ENCODE measurements around the gene CSF3R.

Gene CSF3R

GRCh38 chr1:36455386-36455785 lies 27.3 kb downstream of the CSF3R start:
- no peak for DNase-seq

GRCh38 chr1:36453600-36454388 lies 28.9 kb downstream of the CSF3R start:
- no peak for DNase-seq

DNA sequence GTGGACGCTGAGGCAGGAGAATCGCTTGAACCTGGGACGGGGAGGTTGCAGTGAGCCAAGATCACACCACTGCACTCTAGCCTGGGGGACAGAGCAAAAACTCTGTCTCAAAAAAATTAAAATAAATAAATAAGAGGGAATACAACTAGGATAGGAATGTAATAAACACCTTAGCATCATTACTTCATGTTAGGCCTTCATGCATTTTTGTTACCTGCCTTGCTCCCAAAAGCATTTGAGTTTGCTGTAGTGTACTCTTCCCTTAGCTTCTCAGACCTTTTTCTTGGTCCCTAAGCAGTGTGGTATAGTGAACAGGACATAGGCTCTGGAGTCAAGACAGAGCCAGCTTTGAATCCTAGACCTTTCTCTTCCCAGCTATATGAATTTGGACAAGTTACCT lies 29.7 kb downstream of the CSF3R start:
- DNase-seq = no peak

DNA sequence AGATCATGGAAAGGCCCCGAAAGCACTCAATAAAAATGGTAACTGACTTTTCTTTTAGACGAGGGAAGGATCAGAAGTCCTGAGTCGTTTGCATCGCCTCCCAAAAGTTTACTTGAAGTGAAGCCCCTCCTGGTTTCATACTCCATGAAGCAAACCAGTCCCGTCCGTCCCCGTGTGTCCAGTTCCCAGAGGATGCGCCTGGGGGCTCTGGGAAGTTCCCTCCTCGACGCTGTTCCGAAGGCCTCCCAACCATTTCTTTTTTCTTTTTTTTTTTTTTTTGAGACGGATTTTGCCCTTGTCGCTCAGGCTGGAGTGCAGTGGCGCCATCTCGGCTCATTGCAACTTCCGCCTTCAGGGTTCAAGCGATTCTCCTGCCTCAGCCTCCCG lies 31.8 kb downstream of the CSF3R start:
- DNase-seq = no peak

DNA sequence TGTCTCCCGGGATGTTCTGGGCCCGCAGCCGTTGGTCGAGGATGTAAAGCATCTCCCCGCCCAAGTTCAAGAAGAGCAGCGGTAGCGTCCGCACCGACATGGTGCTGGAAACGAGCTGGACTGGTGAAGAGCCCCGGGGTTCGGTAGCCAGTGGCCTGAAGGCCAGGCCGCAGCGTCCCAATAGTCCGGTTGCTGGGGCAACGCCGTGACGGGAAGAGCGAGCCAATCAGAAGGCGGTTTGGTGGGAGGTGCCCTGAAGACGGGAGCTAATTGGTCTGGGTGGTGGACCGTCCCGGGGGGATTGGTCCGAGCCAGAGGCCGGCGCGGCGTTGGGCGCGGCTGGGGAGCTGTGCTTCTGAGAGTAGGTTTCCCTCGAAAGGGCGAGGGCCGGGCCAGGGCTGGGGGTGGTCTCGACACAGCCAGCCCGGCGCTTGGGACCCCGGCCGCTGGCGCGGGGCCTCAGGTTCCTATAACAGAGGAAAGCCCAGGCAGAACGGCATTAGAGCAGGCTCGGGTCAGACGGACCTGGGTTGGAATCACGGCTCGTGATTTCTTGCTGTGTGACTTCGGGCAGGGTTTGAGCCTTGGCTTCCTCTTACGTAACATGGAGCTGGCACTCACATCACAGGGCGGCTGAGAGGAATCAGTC lies 32.3 kb downstream of the CSF3R start, which contains the start of gene OSCP1:
TSS of gene OSCP1 (minus strand) at position 182 of the 649 bp plus-strand sequence. CDS start at position 100, 82 bp downstream.
- DNase-seq = peak; percentile 81 to 94

DNA sequence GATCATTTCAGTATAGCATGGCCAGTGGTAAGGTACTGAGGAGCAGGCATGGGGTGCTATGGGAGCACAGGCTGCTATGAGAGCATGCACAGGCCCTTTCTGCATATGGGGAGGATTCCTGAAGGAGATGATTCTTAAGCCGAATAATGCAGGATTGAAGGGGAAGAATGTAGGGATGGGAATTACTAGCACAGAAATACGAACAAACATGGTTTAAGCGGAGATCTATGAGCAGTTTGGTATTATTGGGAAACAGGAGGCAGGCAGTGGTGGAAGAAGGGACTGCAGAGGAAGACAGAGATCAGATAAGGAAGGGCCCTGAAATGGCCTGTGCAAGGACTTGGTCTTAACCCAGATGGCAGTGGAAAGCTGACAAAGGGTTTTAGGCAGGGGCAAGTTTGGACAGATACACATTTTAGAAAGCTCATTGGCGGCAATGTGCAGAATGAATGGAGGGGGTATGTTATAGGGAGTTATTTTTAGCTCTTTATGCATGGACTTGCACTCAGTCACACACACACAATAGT lies 34.1 kb downstream of the CSF3R start:
- DNase-seq = peak; percentile 8 to 41

- DNase-seq = no peak
These were observed 35.3 kb downstream of the CSF3R start for GRCh38 chr1:36447450-36447849.

- DNase-seq = no peak
These were observed 36.0 kb downstream of the CSF3R start for GRCh38 chr1:36446746-36447145.

- DNase-seq = peak; percentile 8 to 69
These were observed 36.4 kb downstream of the CSF3R start for GRCh38 chr1:36446271-36446670.

- DNase-seq = no peak
These were observed 39.4 kb downstream of the CSF3R start for GRCh38 chr1:36443297-36443696.

- no peak for DNase-seq
These were observed 40.4 kb downstream of the CSF3R start for GRCh38 chr1:36442337-36442736.

DNA sequence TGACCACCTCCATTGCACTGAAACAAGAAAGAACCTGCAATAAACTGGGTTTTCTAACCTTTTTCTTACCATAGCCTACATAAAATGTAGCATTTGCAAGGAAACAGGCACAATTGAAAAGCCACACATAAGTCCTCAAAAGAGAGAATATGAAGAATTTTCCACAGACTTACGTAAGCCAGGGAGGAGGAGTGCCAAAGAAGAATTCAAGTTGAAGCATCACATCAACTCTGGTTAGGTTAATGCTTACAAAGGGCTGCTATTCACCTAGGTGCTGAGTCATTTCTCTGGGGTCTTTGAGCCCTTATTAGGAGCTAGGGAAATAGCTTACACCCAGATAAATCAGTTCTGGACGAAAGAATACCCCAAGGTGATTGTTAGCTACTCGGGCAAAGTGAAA lies 42.1 kb downstream of the CSF3R start:
- DNase-seq = no peak

- no peak for DNase-seq
These were observed 42.7 kb downstream of the CSF3R start for GRCh38 chr1:36440044-36440443.

DNA sequence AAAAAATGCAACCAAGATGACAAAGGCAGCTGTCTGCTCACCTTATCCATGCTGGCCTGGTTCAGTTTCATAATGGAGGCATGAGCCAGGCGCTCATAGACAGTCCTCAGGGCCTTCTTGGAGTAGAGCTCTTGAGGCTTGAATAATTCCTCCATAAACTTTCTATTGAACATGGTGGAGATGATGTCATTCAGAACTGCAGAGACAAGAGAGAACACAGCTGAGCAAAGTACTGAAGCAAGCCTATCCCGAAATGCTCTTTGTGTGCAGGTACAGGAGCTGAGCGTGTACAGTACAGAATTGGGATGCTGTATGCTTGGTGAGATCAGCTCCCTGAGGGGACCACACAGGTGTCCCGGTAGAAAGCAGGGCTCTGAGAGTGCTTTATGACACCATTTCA lies 44.0 kb downstream of the CSF3R start:
- no peak for DNase-seq

- DNase-seq = no peak
These were observed 45.9 kb downstream of the CSF3R start for GRCh38 chr1:36436821-36437220.

DNA sequence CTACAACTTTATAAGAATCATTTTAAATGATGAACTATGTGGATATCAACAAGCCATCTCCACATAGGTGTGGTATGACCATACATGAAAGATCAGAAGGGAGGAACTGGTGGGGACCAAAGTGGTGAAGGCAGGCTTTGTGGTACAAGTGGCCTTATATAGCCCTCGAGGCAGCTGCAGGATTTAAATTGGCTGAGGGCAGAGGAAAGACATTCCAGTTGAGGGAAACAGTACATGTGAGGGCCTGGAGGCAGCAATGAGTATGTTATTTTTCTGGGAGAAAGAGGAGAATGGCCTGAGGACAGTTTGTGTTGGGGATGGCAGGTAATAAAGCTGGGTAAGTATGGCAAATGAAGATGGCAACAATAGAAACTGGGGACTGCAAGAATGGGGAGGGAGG lies 49.6 kb downstream of the CSF3R start:
- DNase-seq = no peak

- no peak for DNase-seq
These were observed 50.1 kb downstream of the CSF3R start for GRCh38 chr1:36432616-36433015.

DNA sequence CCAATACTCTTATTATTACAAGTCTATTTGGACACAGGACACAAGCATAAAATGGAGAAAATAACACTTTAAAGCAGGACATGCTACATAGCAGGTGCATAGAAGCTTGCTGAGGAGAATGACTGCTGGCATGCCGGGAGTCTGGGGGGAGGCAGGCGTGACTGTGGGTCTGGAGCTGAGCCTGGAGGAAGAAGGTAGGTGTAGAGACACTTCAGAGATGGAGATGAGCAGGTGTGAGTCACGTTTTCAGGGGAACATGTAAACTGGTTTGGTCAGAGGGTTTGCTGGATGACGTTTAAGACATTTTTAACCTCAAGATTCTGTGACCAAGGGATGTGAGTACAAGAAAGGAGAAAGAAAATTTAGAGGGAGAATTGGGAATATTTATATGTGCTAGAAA lies 56.9 kb downstream of the CSF3R start:
- no peak for DNase-seq

GRCh38 chr1:36421649-36422048 lies 61.1 kb downstream of the CSF3R start:
- DNase-seq = no peak

GRCh38 chr1:36420836-36421317 lies 61.8 kb downstream of the CSF3R start:
- peak; percentile 8 to 68 for DNase-seq

- no peak for DNase-seq
These were observed 62.3 kb downstream of the CSF3R start for GRCh38 chr1:36420409-36420808.

GRCh38 chr1:36419569-36419968 lies 63.1 kb downstream of the CSF3R start:
- DNase-seq = no peak

- DNase-seq = no peak
These were observed 63.6 kb downstream of the CSF3R start for GRCh38 chr1:36419140-36419539.

DNA sequence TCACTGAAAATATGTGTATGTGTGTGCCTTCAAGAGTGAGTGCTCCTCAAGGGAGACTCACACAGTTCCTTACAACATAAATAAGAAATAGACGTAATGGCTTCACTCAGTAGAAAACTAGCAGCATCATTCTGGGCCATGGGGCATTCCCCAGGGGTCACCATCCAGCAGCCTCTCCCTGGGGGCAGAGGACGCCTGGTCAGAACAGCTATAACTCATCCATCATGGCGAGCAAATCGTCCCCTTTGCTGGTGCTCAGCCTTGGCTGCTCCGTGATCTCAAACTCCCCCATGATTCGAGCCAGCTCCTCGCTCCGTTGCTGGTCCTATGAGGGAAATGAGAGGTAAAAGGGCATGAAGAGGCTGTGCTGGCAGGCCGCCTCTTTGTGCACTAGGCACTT lies 64.8 kb downstream of the CSF3R start:
- no peak for DNase-seq
